Stimulated activated CD4-positive, alpha-beta T cell treated with anti-CD3 and anti-CD28 coated beads, Interleukin-1b, Interleukin-23, amount 100 ng/mL, for 1 hour (primary cell): ENCODE results near the gene PNLIPRP3.

Source experiments
- DNase-seq, 2 donors: peaks; one replicate each; pipeline ENCODE4 v3.0.0-alpha.2; 2020; ENCODE audit warnings: low read depth in 2 of 2

Gene PNLIPRP3

DNA sequence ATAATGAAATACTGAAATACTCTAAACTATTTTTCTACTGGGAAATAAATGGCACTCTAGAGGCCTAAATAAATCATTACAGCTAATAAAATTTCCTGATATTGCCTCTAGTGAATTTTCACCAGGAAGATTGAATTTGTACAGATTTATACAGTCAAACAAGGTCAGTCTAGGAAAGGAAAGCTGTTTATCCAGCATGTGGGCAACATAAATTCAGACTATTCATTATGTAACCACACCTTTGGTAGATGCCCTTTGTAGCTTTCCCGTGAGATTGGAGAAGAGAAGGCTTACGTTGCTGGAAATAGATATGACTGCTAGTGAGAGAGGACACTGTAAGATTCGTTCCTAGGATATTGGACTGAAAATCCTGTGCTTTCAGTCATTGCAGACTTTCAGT is 82.9 kb downstream of the PNLIPRP3 start:
- no peak for DNase-seq

DNA sequence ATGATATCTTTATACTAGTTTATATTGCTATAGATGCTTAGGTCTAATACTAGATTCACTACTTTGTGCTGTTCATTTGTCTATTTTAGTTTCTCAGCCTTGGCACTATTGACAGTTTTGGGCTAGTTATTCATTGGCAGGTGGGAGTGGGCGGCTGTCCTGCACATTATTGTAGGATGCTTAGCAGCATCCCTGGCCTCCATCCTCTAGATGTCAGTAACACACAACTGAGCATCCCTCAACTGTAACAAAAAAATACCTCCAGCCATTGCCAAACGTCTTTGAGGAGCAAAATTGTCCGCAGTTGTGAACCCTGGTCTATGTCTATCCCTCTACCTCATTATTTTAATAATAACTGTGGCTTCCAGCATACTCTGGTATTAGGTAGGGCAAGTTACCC is 83.7 kb downstream of the PNLIPRP3 start:
- DNase-seq, result no peak

DNA sequence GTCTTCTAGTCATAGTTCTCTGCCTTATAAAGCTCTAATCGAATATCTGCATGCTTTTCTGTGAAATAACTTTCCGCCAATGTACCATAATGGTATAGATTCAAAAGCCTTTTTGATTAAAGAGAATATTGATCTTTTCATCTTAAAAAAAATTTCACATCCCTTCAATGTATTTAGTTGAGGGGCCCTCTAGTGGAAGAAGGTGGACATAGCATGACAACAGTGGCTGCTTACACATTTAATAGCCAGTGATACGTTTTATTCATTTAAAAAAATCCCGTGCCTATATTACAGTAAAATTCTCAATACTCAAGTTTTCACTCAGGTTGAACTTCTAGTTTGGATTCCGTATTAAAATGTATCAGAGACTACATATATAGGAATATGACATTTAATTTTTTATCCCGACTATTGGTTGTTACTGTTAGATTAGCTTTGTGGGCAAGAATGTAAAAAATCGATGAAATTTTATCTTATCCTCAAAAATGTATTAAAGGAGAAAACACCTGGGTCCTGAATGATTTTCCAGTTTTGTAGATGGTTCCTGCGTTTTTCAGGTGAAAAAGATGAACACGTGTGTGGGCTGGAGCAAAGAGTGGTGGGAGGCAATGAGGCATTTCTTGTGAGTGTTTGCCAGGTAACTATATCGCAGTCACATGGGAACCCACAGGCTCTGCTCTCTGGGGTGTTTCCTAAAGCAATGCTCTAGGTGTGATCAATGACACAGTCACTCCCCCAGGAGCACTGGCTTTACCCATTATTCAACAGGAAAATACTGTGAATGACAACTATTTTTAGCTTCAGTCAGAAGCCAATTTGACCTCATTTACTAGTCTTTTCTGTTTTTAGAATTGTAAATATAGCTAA is 94.0 kb downstream of the PNLIPRP3 start:
- no peak for DNase-seq

GRCh38 chr10:116522803-116523381 is 95.2 kb downstream of the PNLIPRP3 start:
- DNase-seq, result no peak

DNA sequence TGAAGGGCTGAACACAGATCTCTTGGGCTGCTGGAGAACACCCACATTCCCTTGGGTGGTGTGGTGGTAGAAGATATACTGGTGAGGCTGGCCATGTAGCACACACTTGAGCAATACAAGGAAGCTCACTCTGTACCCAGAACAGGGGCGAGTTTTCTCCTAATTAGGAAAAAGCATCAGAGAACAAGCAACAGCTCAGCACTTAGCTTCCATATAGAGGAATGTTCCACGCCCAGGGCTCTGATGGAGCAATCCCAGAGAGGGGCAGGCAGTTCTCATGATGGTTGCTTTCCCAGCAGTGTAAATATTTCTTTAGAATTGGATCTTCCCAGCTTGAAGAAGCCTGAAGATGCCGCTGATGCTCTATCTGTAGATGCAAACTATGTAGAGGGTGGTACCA is 97.1 kb downstream of the PNLIPRP3 start:
- no peak for DNase-seq

- DNase-seq, result no peak
Measured at GRCh38 chr10:116526219-116526618, 98.6 kb downstream of the PNLIPRP3 start.
